ENCODE measurements around the gene DNMBP.
"Not testable (repeated sequence)": the region's sequence is repeated elsewhere in the genome, so short reads cannot be mapped to it uniquely, and the experiment has no call there.

The DNMBP gene

DNA sequence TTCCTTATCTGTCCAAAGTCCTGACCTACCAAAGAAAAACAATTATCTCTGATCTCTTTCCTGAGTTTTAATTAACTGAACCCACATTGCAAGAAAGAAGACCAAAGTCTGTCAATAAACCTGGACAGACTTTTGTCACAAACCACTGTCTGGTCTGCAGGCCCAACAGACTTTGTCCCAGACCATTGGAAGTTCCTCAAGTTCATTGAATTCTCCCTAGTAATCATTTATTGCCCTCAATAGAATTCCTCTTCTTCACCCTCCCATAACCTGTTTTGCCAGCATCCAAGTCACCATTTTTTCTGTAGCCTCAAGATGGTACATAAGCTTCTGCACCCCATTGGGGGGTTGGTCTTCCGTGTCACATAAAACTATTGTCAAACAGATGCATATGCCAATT is 3.9 kb upstream of the DNMBP start:
- DNase-seq: no peak

DNA sequence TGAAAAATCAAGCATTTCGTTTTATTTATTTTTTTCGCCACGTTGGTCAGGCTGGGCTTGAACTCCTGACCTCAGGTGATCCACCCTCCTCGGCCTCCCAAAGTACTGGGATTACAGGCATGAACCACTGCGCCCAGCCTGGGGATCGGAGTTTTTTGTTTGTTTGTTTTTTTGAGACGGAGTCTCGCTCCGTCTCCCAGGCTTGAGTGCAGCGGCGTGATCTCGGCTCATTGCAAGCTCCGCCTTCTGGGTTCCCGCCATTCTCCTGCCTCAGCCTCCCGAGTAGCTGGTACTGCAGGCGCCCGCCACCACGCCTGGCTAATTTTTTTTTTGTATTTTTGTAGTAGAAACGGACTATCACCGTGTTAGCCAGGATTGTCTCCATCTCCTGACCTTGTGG is 2.2 kb upstream of the DNMBP start:
- DNase-seq: not testable (repeated sequence)

DNA sequence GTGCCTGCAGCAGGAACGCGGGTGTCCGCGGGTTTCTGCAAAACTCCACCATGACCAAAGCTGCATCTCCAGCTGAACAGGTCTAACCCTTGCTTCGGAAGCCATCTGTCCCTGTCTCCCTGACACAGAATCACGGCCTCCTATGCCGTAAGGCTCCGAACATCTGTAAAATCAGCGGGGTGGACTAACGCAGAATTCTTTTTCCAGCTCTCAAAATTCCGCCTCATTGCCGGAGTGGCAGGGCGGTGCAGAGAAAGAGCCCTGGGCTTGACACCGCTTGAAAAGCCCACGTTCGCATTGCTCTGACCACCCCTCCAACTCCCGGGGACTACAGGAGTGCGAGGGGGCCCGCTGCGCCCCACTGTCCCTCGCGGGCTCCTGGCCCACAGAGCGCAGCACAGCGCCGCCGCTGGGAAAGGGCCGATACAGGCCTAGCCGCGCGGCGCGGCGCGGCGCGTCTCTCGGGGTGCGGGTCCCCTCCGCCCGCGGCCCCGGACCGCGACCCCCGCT is 409 bp downstream of the DNMBP start:
- no peak for DNase-seq

DNA sequence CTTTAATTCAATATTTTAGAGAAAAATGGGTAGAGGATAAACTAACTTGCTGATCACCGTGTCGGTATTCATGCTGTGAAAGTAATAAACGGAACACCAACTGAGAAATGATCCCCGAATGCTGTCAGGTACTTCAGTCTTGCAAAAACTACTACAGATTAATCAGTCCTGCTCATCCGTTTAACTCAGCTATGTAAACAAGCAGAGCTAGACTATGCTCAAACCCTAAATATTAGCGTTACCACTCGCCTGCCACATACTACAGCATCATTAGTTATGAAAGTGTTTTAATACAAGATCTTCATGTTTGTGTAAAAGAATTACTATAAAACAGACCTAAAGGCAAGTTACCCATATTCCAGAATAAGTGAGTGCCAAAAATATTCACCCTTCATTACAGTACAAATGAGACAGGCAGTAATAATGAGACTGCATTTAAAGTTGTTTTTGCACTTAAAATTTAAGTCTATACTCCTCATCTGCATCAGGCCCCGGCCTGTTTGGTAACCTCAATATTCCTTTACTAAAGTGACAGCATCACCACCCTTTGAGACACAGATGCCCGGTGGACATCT is 952 bp downstream of the DNMBP start:
- no peak for DNase-seq

DNA sequence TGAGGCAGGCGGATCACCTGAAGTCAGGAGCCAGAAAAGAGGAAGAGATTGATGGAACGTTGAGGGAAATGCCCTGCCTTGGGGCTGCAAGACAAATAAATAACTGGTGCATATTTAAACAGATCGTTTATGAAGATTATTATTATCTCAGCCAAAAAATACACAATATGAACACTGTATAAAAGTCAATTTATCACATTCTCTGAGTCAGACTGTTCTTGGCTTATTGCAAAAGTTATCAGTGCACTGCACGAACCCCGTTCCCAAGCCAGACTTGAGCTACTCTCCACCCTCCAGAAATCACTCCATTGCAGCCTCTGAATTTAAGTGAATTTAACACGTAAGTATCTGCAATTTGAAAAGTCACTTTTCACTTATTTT is 1.6 kb downstream of the DNMBP start:
- DNase-seq: no peak

DNA sequence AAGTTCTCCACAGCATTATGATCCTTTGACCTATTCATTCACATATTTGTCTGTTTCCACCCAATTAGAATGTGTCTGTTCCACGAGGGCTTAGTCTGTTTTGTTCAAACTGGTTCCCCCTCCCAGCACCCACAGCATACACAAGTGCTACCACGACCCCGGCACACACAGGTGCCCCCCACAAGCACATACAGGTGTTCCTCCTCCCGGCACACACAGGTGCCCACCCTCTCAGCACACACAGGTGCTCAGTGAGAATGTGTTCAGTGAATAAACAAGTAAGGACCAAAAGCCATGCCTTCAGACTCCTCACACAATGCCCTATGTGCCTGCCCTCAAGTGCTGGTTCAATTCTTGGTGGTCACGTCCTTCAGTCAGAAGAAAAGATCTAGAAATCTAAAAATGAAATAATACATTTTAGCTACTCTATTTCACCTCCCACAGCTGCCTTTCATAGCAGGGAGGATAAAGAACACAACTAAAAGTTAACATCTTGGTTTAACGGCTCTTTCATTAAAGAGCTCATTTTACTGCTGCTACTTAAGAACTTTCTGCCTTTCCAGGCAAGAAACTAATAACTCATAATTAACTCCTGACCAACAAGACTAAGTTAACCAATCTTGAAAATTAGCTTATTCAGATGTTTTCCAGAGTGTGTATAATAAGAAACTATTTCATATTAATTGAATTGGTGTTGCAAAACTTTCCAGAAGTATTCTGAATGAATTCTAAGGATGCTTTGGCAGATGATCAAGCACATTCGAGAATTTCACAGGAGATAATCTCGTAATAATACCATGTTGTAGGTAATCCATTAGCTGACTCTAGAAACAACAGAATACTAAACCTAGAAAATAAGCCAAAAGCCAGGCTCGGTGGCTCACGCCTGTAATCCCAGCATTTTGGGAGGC is 2.3 kb downstream of the DNMBP start:
- DNase-seq: no peak

DNA sequence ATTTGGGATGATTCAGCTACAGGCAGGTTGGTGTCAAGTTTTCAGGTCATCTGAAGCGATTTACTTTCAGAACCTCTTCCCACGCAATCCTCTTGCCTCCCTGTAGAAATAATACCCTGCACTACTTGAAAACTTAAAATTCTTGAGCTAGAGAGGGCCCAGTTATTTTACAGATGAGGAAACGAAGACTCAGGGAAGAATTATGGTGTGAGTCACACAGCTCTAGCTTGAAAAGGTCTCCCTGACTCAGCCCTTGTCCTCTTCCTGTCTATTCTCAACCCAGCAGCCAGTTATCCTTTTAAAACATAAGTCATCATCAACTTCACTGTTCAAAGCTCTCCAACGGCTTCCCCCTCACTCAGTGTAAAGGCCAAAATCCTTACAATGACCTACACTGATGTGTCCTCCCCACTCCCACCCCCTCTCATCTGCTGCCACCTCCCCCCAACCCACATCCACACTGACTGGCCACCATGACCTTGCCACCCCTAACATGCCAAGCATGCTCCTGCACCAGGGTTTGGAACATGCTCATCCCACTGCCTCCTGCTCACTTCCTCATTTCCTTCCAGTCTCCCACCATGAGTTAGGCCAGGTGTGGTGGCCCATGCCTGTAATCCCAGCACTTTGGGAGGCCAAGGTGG is 3.4 kb downstream of the DNMBP start:
- DNase-seq: no peak

DNA sequence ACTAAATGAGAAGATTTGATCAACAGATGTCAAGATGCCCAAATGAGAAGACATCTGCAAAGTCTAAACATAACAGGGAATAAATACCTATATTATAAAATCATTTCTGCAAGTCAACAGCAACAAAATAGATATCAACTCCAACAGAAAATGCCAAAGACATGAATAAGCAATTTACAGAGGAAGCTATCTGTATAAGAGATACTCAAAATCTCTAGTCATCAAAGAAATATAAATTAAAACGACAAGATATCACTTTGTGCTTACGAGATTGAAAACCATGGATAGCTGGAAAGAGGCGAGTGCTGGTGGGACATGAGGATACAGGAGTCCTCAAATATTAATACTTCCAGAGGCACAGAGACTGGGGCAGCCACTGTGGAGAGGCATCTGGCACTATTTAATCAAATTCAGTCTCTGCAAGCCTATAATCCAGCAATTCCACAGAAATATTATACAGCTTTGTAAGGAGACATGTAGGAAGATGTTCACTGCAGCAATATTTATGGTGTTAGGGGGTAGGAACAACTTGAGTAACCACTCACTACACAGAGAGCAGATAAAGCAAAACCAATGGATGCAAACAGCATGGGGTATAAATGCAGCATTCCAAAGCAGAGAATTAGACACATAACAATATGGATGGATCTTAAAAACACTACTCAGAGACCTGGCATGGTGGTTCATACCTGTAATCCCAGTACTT is 4.8 kb downstream of the DNMBP start:
- no peak for DNase-seq

DNA sequence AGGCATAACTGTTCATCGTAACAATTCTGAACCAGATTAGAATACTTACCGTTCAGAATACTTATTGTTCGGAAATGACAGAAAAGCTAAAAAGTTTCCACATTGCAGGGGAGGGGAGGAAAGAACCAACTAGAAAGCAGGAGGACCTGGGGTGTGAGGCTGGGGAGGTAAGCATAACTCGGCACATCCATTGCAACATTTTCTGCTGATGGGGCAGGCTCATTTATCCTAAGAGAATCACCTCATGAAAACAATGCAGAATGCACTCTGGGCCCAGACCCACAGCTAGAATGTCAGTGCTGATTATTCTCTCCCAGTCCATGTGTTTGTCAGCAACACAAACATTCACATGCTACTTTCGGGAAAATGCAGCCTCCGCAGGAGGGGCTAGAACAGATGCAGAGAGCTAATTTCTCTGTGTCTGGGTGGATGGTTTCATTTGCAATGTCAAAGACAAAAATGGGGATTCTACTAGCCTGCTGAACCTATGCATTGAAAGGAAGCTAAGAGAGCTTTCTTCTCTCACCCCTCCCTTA is 9.6 kb downstream of the DNMBP start:
- no peak for DNase-seq

DNA sequence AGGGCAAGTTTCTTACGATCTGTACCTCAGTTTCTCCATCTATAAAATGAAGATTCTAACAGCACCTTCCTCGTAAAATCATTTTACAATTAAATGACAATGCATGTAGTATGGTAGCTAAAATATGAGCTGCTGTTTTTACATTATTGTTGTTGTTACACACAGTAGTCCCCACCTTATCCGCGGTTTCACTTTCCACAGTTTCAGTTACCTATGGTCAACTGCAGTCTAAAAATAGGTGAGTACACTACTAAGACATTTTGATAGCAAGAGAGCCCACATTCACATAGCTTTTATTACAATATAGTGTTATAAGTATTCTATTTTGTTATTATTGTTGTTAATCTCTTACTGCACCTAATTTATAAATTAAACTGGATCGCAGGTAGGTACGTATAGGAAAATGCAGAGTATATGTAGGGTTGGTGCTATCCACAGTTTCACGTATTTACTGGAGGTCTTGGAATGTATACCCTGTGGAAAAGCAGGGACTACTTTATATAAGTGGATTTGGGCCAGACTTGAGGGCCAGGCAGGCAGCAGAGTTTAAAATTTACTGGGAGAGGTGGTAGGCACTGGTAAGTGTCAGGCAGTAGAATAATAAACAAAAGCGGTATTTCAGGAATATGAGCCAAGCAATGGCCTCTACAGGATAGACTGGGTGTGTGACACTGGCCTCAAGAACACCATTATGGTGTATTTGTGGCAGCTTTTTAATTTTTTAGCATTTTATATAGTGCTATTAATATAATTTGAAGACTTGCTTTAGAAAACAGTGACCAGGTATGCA is 10.2 kb downstream of the DNMBP start:
- DNase-seq: no peak

DNA sequence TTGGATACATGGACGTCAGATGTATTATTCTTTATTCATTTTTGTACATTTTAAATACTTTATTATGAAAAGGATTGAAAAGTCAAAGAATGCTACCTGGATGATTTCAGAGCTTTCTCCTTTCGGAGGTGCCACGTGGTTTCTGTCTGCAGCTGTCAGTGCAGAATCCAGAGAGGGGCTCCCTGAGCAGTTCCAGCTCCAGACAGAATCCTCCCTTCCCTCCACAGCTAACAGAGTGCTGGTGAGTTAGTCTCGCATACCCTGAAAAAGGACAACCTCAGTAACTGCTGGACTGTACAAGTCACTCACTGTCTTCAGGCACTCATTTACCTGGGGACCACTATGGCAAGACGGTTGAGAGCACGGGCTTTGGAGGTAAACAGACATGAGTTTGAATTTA is 10.9 kb downstream of the DNMBP start:
- no peak for DNase-seq

DNA sequence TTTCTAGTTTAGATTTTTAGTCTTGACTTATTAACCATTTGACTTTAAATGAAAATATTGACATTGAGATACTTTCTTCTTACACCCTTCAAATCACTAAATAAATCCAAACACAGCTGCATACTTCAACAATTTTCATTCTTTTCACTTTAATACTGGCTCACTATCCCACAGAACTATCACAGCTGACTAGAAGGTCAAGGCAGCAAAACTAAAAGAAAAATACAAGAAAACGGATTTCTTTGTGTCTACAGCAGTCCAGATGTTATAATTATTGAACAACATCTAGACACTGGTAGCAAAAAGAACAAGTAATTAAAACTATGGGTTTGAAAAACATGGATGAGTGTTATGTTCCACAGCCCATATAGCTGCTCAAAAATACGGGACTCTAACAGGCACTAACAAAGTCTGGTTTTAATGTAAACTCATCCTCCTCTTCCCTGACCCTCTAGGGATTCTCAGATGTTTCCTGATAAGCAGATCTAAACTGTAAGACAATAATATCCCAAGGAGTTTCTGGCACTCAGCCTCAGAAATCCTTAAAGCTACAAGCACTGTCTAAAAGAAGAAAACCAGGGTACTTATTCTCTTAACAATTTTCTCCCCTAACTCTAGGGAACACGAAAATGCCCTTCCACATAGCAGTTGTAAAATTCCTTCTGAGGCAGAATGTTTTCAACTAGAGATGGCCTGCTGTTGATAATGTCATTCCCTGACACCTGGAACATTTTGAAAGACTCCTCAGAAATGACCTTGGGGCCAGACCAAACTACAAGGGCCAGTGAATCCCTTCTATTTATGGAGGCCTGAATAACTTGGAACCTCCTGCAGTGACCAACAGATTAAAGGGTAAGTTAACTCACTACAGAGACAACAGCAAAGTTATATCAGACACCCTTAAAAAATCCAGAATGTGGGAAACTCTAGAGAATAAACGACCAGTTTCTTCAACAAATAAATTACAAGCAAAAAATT is 12.8 kb downstream of the DNMBP start:
- DNase-seq: no peak

DNA sequence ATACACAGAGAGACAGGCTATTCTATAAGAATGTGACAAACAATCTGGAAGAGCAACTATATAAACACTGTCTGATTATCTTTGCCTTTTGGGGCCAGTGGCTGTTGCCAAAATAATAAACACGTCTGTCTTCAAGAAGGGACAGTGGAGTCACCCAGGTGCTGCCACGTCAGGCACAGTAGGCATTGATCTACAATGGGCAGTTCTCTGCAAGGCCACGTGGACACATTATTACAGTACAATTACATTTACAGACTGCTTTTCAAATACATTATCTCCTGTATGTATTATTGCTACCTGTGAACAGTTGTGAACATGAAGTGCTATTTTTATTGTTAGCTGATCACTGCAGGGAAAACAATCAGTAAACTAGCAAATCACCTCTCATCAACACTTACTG is 14.0 kb downstream of the DNMBP start:
- no peak for DNase-seq

DNA sequence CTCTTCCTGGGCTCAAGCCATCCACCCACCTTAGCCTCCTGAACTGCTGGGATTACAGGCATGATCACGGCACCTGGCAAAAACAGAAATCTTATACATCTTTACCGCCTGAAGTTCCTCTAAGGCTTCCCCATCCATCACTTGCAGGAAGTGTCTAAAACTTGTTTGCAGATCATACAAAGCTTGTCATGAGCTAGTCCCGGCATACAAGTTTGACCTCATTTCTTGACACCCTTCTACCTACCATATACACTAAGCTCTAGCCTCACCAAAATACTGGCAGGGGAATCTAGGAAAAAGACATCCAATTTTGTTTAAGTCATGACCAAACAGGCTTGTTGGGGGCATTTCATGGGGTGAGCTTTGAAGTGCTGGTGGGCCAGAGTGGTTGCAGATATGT is 14.5 kb downstream of the DNMBP start:
- DNase-seq: no peak

DNA sequence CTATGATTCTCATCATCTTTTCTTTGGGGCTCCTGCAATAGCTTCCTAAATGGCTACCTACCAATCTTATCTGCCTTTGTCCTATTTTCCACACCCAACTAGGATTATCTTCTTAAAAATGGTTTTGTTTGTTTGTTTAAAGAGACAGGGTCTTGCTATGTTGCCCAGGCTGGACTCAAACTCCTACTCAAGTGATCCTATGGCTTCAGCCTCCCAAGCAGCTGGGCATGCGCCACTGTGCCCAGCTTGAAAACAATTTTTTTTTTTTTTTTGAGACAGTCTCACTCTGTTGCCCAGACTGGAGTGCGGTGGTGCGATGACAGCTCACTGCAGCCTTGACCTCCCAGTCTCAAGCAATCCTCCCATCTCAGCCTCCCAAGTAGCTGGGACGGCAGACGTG is 14.9 kb downstream of the DNMBP start:
- no peak for DNase-seq

DNA sequence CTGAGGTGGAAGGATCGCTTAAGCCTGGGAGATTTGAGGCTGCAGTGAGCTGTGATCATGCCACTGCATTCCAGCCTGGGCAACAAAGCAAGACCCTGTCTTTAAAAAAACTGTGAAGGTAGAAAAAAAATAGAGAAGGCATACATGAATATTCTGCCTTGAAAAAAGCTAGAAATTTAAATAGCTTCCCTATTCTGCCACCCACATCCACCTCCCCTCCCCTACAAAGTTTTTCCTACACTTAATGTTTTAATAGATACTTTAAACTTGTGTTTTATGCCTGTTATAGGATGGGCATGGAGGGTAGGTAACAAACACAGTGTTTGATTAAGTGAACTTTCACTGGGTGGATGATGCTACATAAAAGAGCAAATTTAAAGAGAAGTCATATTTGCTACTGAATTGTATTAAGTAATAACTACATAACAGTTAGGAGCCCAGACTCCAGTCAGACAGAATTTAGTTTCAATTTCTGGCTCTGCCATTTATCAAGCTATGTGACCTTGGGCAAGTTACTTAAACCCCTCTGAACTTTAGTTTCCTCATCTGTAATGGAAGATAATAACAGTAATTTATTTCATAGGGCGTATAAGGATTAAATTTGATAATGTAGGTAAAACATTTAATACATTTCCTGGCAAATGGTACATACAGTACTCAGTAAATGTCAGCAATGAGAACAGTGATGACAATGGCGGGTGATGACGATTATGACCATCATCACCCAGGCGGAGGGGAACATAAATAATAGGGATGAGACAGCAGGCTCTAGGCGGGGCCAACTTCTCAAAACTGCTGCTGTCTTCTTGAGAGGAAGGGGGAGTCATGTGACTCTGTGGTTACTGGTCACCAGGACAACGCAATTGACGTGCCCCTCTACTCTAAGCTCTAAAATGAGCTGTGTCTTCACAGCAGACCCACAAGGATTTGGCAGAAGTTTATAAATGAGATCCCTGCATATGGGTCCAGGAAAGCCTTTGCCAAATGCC is 15.8 kb downstream of the DNMBP start:
- no peak for DNase-seq

DNA sequence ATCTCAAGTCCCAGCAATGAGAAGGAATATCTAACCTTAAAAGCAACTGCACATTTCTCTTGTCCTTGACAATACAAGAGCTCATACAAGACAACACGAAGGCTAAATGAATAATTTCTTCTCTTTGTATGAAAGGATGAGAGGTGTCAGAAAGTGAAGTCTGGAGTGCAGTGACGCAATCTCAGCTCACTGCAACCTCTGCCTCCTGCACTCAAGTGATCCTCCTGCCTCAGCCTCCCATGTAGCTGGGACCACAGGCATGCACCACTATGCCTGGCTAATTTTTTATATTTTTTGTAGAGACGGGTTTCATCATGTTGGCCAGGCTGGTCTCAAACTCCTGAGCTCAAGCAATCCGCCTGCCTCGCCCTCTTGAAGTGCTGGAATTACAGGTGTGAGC is 24.1 kb downstream of the DNMBP start:
- DNase-seq: not testable (repeated sequence)

DNA sequence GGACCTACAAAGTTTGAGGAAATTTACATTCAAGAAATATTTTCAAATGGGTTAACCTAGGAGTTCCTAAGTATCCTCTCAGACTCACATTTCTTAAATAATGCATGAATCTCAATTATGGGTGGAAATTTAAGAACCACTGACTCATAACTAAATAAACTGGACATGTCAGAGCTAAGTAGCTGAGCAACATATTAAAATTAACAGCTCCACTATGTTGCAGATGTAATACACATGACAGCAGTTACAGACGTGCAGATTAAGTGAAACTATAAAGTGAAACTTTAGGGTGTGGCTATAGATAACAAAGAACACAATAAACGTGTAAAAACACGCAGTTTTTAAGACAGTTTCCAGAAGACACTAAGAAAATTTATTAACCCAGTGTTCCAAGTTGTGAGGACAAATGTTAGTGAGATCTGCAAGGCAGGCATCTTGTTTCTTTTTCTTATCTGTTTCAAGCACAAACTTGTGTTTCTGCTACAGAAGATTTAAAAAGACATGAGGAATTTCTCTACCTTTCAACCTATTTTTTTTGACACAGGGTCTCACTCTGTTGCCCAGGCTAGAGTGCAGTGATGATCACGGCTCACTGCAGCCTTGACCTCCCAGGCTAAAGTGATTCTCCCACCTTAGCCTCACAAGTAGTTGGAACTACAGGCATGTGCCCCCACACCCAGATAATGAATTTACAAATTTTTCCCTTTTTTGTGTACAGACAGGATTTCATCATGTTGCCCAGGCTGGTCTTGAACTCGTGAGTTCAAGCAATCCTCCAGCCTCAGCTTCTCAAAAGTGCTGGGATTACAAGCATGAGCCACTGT is 25.3 kb downstream of the DNMBP start:
- DNase-seq: no peak
